HCT116 (cell line): Measurements from ENCODE around the gene SLC9A9. TPM values are rescaled to one million over a fixed set of nuclear protein-coding genes. Genes with fewer than 3 reads are reported as not detected.

Experiments used
- ATAC-seq: fragments of 200-7000 bp; cut with Tn5 transposase; 2 replicates; pipeline ENCODE4 v1.9.1; 2020; ENCODE audit warnings: mild to moderate bottlenecking, moderate library complexity
- BruUV-seq: library from RNA; stranded (reverse); fragments of 400-500 nt; replicated peaks from 2 replicates; lab custom pipeline; 2021; lab: Mats Ljungman, UMichigan
- CTCF ChIA-PET: fragments of 300-600 bp; sonication (Branson Sonifier 250); formaldehyde crosslinking; loops from one replicate; lab custom pipeline; 2021; ENCODE audit warnings: antibody characterized with exemption; lab: Charles Lee
- POLR2A ChIA-PET: fragments of 300-600, 350-600 bp; sonication (Branson Sonifier 250); formaldehyde crosslinking; loops from one replicate; lab custom pipeline; 2021; ENCODE audit warnings: antibody characterized with exemption; lab: Charles Lee
- RAD21 ChIA-PET, 2 experiments: fragments of 300-600 bp; sonication (Branson Sonifier 250); formaldehyde crosslinking; loops; one replicate each; lab custom pipeline; 2023; ENCODE audit warnings: low total read pairs in 2 of 2; ENCODE audit not compliant: uncharacterized antibody in 2 of 2, unreplicated experiment in 2 of 2, low non-redundant PET in 1 of 2; lab: Charles Lee
- DNase-seq: peaks from one replicate; pipeline ENCODE4 v3.0.0-alpha.2; 2010; ENCODE audit warnings: low read depth, low spot score
- H2AFZ ChIP-seq: fragments of 200-600 bp; shearing (Covaris generic), sonication (generic); 2 replicates; pipeline ENCODE4 v1.6.1; 2017; ENCODE audit warnings: low read depth, mixed run types, mixed read lengths, antibody characterized with exemption, low read length; ENCODE audit not compliant: poor library complexity, severe bottlenecking
- H3K27ac ChIP-seq: 2 replicates; pipeline ENCODE4 v1.5.1; 2012; ENCODE audit warnings: low read depth, low read length
- H3K27me3 ChIP-seq: fragments of 200-600 bp; sonication (generic); 2 replicates; pipeline ENCODE4 v1.6.1; 2016; ENCODE audit warnings: mixed run types, low read length, mixed read lengths; ENCODE audit not compliant: insufficient read depth
- H3K36me3 ChIP-seq, 2 experiments: fragments of 200-500 bp in 1 of 2; fragments of 200-600 bp in 1 of 2; sonication (Bioruptor generic) in 1 of 2; sonication (generic) in 1 of 2; 2 replicates each; pipeline versions ENCODE4 v1.5.1 to v1.6.1; 2014 to 2016; ENCODE audit warnings: low read length in 2 of 2, inconsistent platforms in 1 of 2, mixed read lengths in 1 of 2, mixed run types in 1 of 2; ENCODE audit not compliant: insufficient read depth in 2 of 2, control insufficient read depth in 1 of 2
- H3K4me1 ChIP-seq, 2 experiments: fragments of 200-600 bp in 1 of 2; sonication (generic) in 1 of 2; 2 replicates each; pipeline versions ENCODE4 v1.5.1 to v1.6.1; 2012 to 2017; ENCODE audit warnings: low read length in 2 of 2, inconsistent platforms in 1 of 2, mild to moderate bottlenecking in 1 of 2, mixed read lengths in 1 of 2, mixed run types in 1 of 2, moderate library complexity in 1 of 2; ENCODE audit not compliant: insufficient read depth in 2 of 2, control insufficient read depth in 1 of 2
- H3K4me2 ChIP-seq: fragments of 200-600 bp; sonication (generic); 2 replicates; pipeline ENCODE4 v1.6.1; 2017; ENCODE audit warnings: mixed run types, low read length, mixed read lengths
- H3K4me3 ChIP-seq, 2 experiments: fragments of 200-600 bp in 1 of 2; sonication (generic) in 1 of 2; replicated peaks in 1 of 2; 2 replicates each; pipeline ENCODE4 v1.5.1; 2011 to 2016; ENCODE audit warnings: low read length in 2 of 2, control low read depth in 1 of 2, low read depth in 1 of 2, mild to moderate bottlenecking in 1 of 2, mixed read lengths in 1 of 2, mixed run types in 1 of 2
- H3K79me2 ChIP-seq: fragments of 200-600 bp; sonication (generic); 2 replicates; pipeline ENCODE4 v1.6.1; 2017; ENCODE audit warnings: mild to moderate bottlenecking, mixed run types, low read length, moderate library complexity, mixed read lengths; ENCODE audit not compliant: insufficient read depth
- H3K9ac ChIP-seq: fragments of 200-600 bp; sonication (generic); 2 replicates; pipeline ENCODE4 v1.6.1; 2016; ENCODE audit warnings: low read length, mixed read lengths
- H3K9me2 ChIP-seq: fragments of 200-600 bp; sonication (generic), shearing (Covaris generic); 2 replicates; pipeline ENCODE4 v1.6.1; 2017; ENCODE audit warnings: mixed run types, mild to moderate bottlenecking, moderate library complexity; ENCODE audit not compliant: insufficient read depth
- H3K9me3 ChIP-seq, 2 experiments: fragments of 200-500 bp in 1 of 2; fragments of 200-600 bp in 1 of 2; sonication (Bioruptor generic) in 1 of 2; sonication (generic) in 1 of 2; 2 replicates each; pipeline ENCODE4 v1.6.1; 2014 to 2017; ENCODE audit warnings: low read length in 2 of 2, mixed read lengths in 2 of 2, inconsistent platforms in 1 of 2, low read depth in 1 of 2, mild to moderate bottlenecking in 1 of 2, mixed run types in 1 of 2, moderate library complexity in 1 of 2; ENCODE audit not compliant: control insufficient read depth in 1 of 2, insufficient read depth in 1 of 2
- H4K20me1 ChIP-seq: fragments of 200-600 bp; sonication (generic), shearing (Covaris generic); 2 replicates; pipeline ENCODE4 v1.6.1; 2017; ENCODE audit warnings: mixed run types, mild to moderate bottlenecking, moderate library complexity; ENCODE audit not compliant: insufficient read depth
- CBX3 ChIP-seq: IDR thresholded peaks from 2 replicates; pipeline ENCODE4 v1.6.1; 2012; ENCODE audit warnings: low read depth
- CEBPB ChIP-seq: IDR thresholded peaks from 2 replicates; pipeline ENCODE4 v1.6.1; 2012; ENCODE audit warnings: low read depth
- ELF1 ChIP-seq: IDR thresholded peaks from 2 replicates; pipeline ENCODE4 v1.6.1; 2012; ENCODE audit warnings: low read depth, borderline replicate concordance
- EZH2phosphoT487 ChIP-seq: fragments of 200-600 bp; IDR thresholded peaks from 2 replicates; pipeline ENCODE4 v1.6.1; 2018; ENCODE audit warnings: antibody characterized with exemption, borderline replicate concordance
- FOSL1 ChIP-seq: IDR thresholded peaks from 2 replicates; pipeline ENCODE4 v1.6.1; 2012; ENCODE audit warnings: low read depth
- POLR2A ChIP-seq: IDR thresholded peaks from 2 replicates; pipeline ENCODE4 v1.7.0; 2011; ENCODE audit warnings: borderline replicate concordance; ENCODE audit not compliant: insufficient read depth, insufficient read length; ENCODE audit errors: extremely low read depth
- SIN3A ChIP-seq: IDR thresholded peaks from 2 replicates; pipeline ENCODE4 v1.6.1; 2012; ENCODE audit warnings: low read depth
- SP1 ChIP-seq: IDR thresholded peaks from 2 replicates; pipeline ENCODE4 v1.6.1; 2012; ENCODE audit warnings: low read depth
- SRF ChIP-seq: IDR thresholded peaks from 2 replicates; pipeline ENCODE4 v1.6.1; 2012; ENCODE audit warnings: low read depth
- TCF7L2 ChIP-seq: IDR thresholded peaks from 2 replicates; pipeline ENCODE4 v1.7.0; 2011; ENCODE audit warnings: borderline replicate concordance, inconsistent platforms; ENCODE audit not compliant: insufficient read depth, insufficient read length; ENCODE audit errors: extremely low read depth
- YY1 ChIP-seq: IDR thresholded peaks from 2 replicates; pipeline ENCODE4 v1.6.1; 2011; ENCODE audit warnings: low read length, low read depth, moderate library complexity, mild to moderate bottlenecking; ENCODE audit not compliant: insufficient replicate concordance; ENCODE audit errors: extremely low read depth
- ZBTB33 ChIP-seq: IDR thresholded peaks from 2 replicates; pipeline ENCODE4 v1.6.1; 2011; ENCODE audit warnings: mild to moderate bottlenecking, low read length, moderate library complexity; ENCODE audit not compliant: insufficient replicate concordance; ENCODE audit errors: extremely low read depth
- ZFX ChIP-seq: fragments of 450-650 bp; IDR thresholded peaks from 2 replicates; pipeline ENCODE4 v1.6.1; 2017
- ZNF274 ChIP-seq: fragments of 200-500 bp; sonication (Bioruptor generic); IDR thresholded peaks from 2 replicates; pipeline ENCODE4 v1.6.1; 2014; ENCODE audit warnings: mild to moderate bottlenecking, low read depth, low read length, inconsistent platforms
- intact Hi-C: fragments of 100-400 bp; cut with micrococcal nuclease; formaldehyde crosslinking; loops from 2 replicates; pipeline ENCODE4 v1.10.0; 2022
- total RNA-seq: library from RNA; stranded (reverse); gene quantifications from one replicate; pipeline ENCODE4 v1.2.1, GENCODE V29; 2021; ENCODE audit not compliant: unreplicated experiment
- TF ChIP-seq, protein P1 (sequence below), 3 experiments: fragments of 200-600 bp in 1 of 3; sonication (generic) in 1 of 3; IDR thresholded peaks in 2 of 3; conservative IDR thresholded peaks in 1 of 3; 2 replicates each; pipeline ENCODE4 v1.5.1; 2012 to 2017; ENCODE audit warnings: low read depth in 2 of 3, low read length in 2 of 3, antibody characterized with exemption in 1 of 3, borderline replicate concordance in 1 of 3, control low read depth in 1 of 3, mild to moderate bottlenecking in 1 of 3, mixed read lengths in 1 of 3, mixed run types in 1 of 3, moderate library complexity in 1 of 3; ENCODE audit not compliant: insufficient read depth in 1 of 3
- TF ChIP-seq, protein P2 (sequence below): IDR thresholded peaks from 2 replicates; pipeline ENCODE4 v1.6.1; 2012

The SLC9A9 gene
- total RNA-seq, 1 experiment from 2014 or later: 0.20 TPM

- POLR2A ChIA-PET: no interaction called here
- BruUV-seq: no TSS peak
- TF ChIP-seq SIN3A (no peak), CEBPB (no peak), SRF (no peak), ZBTB33 (no peak), ELF1 (no peak), TCF7L2 (no peak), CBX3 (no peak), ZNF274 (no peak), POLR2A (no peak), SP1 (no peak), YY1 (no peak), ZFX (no peak), EZH2phosphoT487 (no peak), FOSL1 (no peak)
- TF ChIP-seq, protein P1, sequence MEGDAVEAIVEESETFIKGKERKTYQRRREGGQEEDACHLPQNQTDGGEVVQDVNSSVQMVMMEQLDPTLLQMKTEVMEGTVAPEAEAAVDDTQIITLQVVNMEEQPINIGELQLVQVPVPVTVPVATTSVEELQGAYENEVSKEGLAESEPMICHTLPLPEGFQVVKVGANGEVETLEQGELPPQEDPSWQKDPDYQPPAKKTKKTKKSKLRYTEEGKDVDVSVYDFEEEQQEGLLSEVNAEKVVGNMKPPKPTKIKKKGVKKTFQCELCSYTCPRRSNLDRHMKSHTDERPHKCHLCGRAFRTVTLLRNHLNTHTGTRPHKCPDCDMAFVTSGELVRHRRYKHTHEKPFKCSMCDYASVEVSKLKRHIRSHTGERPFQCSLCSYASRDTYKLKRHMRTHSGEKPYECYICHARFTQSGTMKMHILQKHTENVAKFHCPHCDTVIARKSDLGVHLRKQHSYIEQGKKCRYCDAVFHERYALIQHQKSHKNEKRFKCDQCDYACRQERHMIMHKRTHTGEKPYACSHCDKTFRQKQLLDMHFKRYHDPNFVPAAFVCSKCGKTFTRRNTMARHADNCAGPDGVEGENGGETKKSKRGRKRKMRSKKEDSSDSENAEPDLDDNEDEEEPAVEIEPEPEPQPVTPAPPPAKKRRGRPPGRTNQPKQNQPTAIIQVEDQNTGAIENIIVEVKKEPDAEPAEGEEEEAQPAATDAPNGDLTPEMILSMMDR (IDR thresholded peaks at IDR 0.05 in 2 of 3, conservative IDR thresholded peaks at IDR 0.05 in 1 of 3; ENCODE audit: borderline replicate concordance in 1 of 3, insufficient read depth in 1 of 3, low read depth in 2 of 3, low read length in 2 of 3): no peak
- TF ChIP-seq, protein P2, sequence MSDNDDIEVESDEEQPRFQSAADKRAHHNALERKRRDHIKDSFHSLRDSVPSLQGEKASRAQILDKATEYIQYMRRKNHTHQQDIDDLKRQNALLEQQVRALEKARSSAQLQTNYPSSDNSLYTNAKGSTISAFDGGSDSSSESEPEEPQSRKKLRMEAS: no peak
- Histone ChIP-seq H3K9ac (no peak overlapping the region), H3K27ac (no peak overlapping the region), H3K79me2 (no peaks in the 10 kb centered on the region), H2AFZ (no peak overlapping the region), H3K4me3 (no peak overlapping the region), H3K9me3 (no peaks in the 10 kb centered on the region), H3K36me3 (no peaks in the 10 kb centered on the region), H4K20me1 (no peaks in the 10 kb centered on the region), H3K27me3 (peaks cover 16% of the 10 kb centered on the region; the same call in 1 of the 2 replicates), H3K4me2 (no peak overlapping the region), H3K4me1 (no peaks in the 10 kb centered on the region), H3K9me2 (no peaks in the 10 kb centered on the region)
- RAD21 ChIA-PET: no interaction called here
- intact Hi-C loops: no loop called here
- DNase-seq (no peak), ATAC-seq (no peak)
- CTCF ChIA-PET: no interaction called here
Observed at GRCh38 chr3:143358155-143358792, 490.0 kb downstream of the SLC9A9 start.
